Kidney (tissue), 14 donors: ENCODE measurements around the gene TATDN3. TPM values are rescaled to one million over a fixed set of nuclear protein-coding genes. Genes with fewer than 3 reads are reported as not detected.
"Not testable (repeated sequence)": the region's sequence is repeated elsewhere in the genome, so short reads cannot be mapped to it uniquely, and the experiment has no call there.

Source experiments
- DNase-seq, 5 donors: peaks; one replicate each; pipeline ENCODE4 v3.0.0-alpha.2; 2013 to 2020
- FAIRE-seq: peaks from 2 replicates; lab custom pipeline; 2012; peaks lifted over from hg19 to GRCh38; lab: Jason Lieb, UNC
- H3K27ac ChIP-seq, 2 donors: one replicate each; pipeline ENCODE4 v1.7.0; 2013; ENCODE audit warnings: low read depth in 2 of 2, low read length in 2 of 2, inconsistent platforms in 1 of 2
- H3K27me3 ChIP-seq: one replicate; pipeline ENCODE4 v1.7.1; 2013; ENCODE audit warnings: low read length, inconsistent platforms; ENCODE audit not compliant: control insufficient read depth, insufficient read depth
- H3K36me3 ChIP-seq, 3 donors: one replicate each; pipeline versions ENCODE4 v1.7.0 to v1.7.1; 2013; ENCODE audit warnings: low read length in 3 of 3, control low read depth in 1 of 3, inconsistent platforms in 1 of 3; ENCODE audit not compliant: insufficient read depth in 3 of 3, control insufficient read depth in 2 of 3
- H3K4me1 ChIP-seq, 3 donors: one replicate each; pipeline versions ENCODE4 v1.7.0 to v1.7.1; 2013; ENCODE audit warnings: low read length in 3 of 3, inconsistent platforms in 1 of 3, low read depth in 1 of 3; ENCODE audit not compliant: control insufficient read depth in 2 of 3, insufficient read depth in 2 of 3
- H3K4me3 ChIP-seq, 3 donors: one replicate each; pipeline versions ENCODE4 v1.7.0 to v1.8.1; 2013; ENCODE audit warnings: low read length in 3 of 3, control low read depth in 1 of 3, inconsistent platforms in 1 of 3
- H3K9ac ChIP-seq, 3 donors: one replicate each; pipeline versions ENCODE4 v1.7.0 to v1.7.1; 2013; ENCODE audit warnings: low read length in 3 of 3, control low read depth in 1 of 3, inconsistent platforms in 1 of 3
- H3K9me3 ChIP-seq, 3 donors: one replicate each; pipeline versions ENCODE4 v1.7.0 to v1.7.1; 2013; ENCODE audit warnings: low read length in 3 of 3, control low read depth in 1 of 3, inconsistent platforms in 1 of 3; ENCODE audit not compliant: control insufficient read depth in 2 of 3, insufficient read depth in 1 of 3
- intact Hi-C: fragments of 100-400 bp; cut with DNase I; formaldehyde crosslinking; loops from one replicate; pipeline ENCODE4 v1.11.1; 2022
- polyA plus RNA-seq: library from polyadenylated mRNA; stranded (reverse); fragments of 350-450 nt; fragmentation: Illumina TruSeq; extraction: RNeasy Lipid Tissue Mini Kit (QIAGEN cat#74804); gene quantifications from one replicate; pipeline ENCODE4 v1.2.3, GENCODE V29; 2014; ENCODE audit warnings: low read depth, low replicate concordance; ENCODE audit not compliant: insufficient read depth
- total RNA-seq: library from RNA; stranded (reverse); fragmentation: NEBNext Ultra II Directional; extraction: Animal tissue kit (Norgen Biotek cat#: 25700); gene quantifications from one replicate; pipeline ENCODE4 v1.2.1, GENCODE V29; 2021
- TF ChIP-seq, protein P1 (sequence below): IDR thresholded peaks from 3 replicates; pipeline ENCODE4 v1.5.1; 2012; ENCODE audit warnings: mild to moderate bottlenecking, moderate library complexity, borderline replicate concordance; ENCODE audit not compliant: insufficient read depth; ENCODE audit errors: extremely low read depth
- donor health status: control.
- donor health status: control.
- donor health status: control.
- donor health status: control.
- donor health status: control.
- donor health status: DM: yes; HTN: yes; CAD: no.
- donor health status: Normal renal cell carcinoma (clear cell type).

TATDN3 gene
- total and polyA plus RNA-seq, 2 donors from 2014 or later = 18.6 to 19.5 TPM

DNA sequence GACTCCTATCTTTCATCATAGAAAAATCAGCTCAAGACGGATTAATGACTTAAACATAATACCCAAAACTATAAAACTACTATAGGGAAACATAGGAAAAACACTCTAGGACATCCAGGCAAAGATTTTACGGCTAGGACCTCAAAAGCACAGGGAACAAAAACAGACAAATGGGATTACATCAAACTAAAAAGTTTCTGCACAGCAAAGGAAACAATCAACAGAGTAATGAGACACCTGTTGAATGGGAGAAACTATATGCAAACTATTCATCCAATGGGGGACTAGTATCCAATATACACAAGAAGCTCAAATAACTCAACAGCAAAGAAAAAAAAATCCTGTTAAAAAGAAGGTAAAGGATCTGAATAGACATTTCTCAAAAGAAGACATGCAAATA lies 18.7 kb upstream of the TATDN3 start:
- DNase-seq = no peak
- H3K27me3 ChIP-seq = no peaks in the 10 kb centered on the region
- H3K36me3 ChIP-seq = peaks cover 0 to 2% (median 0%) of the 10 kb centered on the region in 3 donors
- TF ChIP-seq, protein P1, sequence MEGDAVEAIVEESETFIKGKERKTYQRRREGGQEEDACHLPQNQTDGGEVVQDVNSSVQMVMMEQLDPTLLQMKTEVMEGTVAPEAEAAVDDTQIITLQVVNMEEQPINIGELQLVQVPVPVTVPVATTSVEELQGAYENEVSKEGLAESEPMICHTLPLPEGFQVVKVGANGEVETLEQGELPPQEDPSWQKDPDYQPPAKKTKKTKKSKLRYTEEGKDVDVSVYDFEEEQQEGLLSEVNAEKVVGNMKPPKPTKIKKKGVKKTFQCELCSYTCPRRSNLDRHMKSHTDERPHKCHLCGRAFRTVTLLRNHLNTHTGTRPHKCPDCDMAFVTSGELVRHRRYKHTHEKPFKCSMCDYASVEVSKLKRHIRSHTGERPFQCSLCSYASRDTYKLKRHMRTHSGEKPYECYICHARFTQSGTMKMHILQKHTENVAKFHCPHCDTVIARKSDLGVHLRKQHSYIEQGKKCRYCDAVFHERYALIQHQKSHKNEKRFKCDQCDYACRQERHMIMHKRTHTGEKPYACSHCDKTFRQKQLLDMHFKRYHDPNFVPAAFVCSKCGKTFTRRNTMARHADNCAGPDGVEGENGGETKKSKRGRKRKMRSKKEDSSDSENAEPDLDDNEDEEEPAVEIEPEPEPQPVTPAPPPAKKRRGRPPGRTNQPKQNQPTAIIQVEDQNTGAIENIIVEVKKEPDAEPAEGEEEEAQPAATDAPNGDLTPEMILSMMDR = no peak
- intact Hi-C loops = no loop called here
- no peak overlapping the region for H3K9ac ChIP-seq
- no peak overlapping the region for H3K4me3 ChIP-seq
- H3K9me3 ChIP-seq = peaks cover 0 to 13% (median 11%) of the 10 kb centered on the region in 3 donors
- no peak overlapping the region for H3K27ac ChIP-seq
- no peaks in the 10 kb centered on the region for H3K4me1 ChIP-seq
- no peak for FAIRE-seq

DNA sequence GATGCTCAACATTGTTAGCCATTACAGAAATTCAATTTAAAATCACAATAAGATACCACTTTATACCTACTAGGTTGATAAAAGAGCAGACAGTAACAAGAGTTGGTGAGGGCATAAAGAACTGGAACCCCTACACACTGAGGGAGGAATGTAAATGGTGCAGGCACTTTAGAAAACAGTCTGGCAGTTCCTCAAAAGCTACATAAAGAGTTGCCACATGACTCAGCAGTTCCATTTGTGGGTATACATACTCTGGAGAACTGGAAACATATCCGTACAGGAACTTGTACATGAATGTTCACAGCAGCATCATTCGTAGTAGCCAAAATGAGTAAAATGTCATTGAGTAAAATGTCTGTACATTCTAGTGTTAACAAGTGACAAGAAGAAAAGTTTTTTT lies 17.1 kb upstream of the TATDN3 start:
- Histone ChIP-seq H3K27me3 (no peaks in the 10 kb centered on the region), H3K4me1 (no peaks in the 10 kb centered on the region), H3K9me3 (peaks cover 0 to 7% (median 3%) of the 10 kb centered on the region in 3 donors), H3K36me3 (peaks cover 0 to 2% (median 0%) of the 10 kb centered on the region in 3 donors), H3K27ac (no peak overlapping the region), H3K9ac (no peak overlapping the region), H3K4me3 (no peak overlapping the region)
- DNase-seq (no peak), FAIRE-seq (no peak)
- intact Hi-C loops = no loop called here
- TF ChIP-seq, protein P1 = no peak

DNA sequence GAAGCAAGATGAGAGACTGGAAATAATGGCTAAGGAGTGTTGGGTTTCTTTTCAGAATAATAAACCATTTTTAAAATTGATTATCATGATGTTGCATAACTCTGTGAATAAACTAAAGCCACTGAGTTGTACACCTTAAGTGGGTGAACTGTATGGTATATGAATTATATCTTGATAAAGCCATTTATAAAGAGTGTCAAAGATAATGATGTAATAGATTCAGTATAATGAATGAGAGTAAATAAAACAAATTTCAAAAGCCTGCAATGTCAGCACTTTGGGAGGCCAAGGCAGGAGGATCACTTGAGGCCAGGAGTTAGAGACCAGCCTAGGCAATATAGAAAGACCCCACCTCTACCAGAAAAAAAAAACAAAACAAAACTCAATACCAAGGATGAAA lies 16.5 kb upstream of the TATDN3 start:
- FAIRE-seq (no peak), DNase-seq (no peak)
- peaks cover 0 to 3% (median 0%) of the 10 kb centered on the region in 3 donors for H3K9me3 ChIP-seq
- H3K4me1 ChIP-seq = no peaks in the 10 kb centered on the region
- peaks cover 0 to 1% (median 0%) of the 10 kb centered on the region in 3 donors for H3K36me3 ChIP-seq
- no peak overlapping the region for H3K4me3 ChIP-seq
- H3K27me3 ChIP-seq = no peaks in the 10 kb centered on the region
- intact Hi-C loops = no loop called here
- H3K27ac ChIP-seq = no peak overlapping the region
- TF ChIP-seq, protein P1 = no peak
- H3K9ac ChIP-seq = no peak overlapping the region

DNA sequence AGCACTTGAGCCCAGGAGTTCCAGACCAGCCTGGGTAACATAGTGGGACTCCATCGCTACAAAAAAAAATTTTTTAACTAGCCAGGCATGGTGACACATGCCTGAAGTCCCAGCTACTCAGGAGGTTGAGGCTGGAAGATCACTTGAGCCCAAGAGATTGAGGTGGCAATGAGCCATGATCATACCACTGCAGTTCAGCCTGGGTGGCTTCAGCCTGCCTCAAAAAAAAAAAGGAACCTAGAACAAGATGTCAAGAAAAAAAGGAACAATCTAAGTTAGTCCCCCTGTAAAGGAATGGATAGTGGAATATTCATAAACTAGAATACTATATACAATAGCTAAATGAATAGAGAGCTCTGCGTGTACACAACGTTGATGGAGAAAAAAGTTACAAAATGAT lies 14.5 kb upstream of the TATDN3 start:
- DNase-seq = no peak
- Histone ChIP-seq H3K9me3 (no peaks in the 10 kb centered on the region), H3K4me1 (no peaks in the 10 kb centered on the region), H3K9ac (no peak overlapping the region), H3K27ac (no peak overlapping the region), H3K4me3 (no peak overlapping the region), H3K36me3 (peaks cover 0 to 9% (median 0%) of the 10 kb centered on the region in 3 donors), H3K27me3 (no peaks in the 10 kb centered on the region)
- TF ChIP-seq, protein P1 = no peak
- intact Hi-C loops = no loop called here
- no peak for FAIRE-seq

DNA sequence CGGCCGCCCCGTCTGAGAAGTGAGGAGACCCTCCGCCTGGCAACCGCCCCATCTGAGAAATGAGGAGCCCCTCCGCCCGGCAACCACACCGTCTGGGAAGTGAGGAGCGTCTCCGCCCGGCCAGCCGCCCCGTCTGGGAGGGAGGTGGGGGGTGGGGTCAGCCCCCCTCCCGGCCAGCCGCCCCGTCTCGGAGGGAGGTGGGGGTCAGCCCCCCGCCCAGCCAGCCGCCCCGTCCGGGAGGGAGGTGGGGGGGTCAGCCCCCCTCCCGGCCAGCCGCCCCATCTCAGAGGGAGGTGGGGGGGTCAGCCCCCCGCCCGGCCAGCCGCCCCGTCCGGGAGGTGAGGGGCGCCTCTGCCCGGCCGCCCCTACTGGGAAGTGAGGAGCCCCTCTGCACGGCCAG lies 12.6 kb upstream of the TATDN3 start:
- FAIRE-seq, intact Hi-C loops, H3K4me3 ChIP-seq, H3K36me3 ChIP-seq, H3K27ac ChIP-seq, H3K9ac ChIP-seq, H3K9me3 ChIP-seq, DNase-seq, H3K27me3 ChIP-seq, H3K4me1 ChIP-seq: not testable (repeated sequence)
